CD14-positive monocyte (primary cell): ENCODE measurements around the gene FCN3. TPM values are rescaled to one million over a fixed set of nuclear protein-coding genes. Genes with fewer than 3 reads are reported as not detected.

Source experiments
- DNase-seq, 3 donors: peaks; one replicate each; pipeline ENCODE4 v3.0.0-alpha.2; 2011 to 2022
- H2AFZ ChIP-seq: 2 replicates; pipeline ENCODE4 v1.6.0; 2012; ENCODE audit warnings: mild to moderate bottlenecking, low read depth, low read length, inconsistent platforms; ENCODE audit not compliant: insufficient read depth, poor library complexity, severe bottlenecking
- H3K27ac ChIP-seq, 2 donors: 1 replicate in 1 of 2; 2 replicates in 1 of 2; pipeline ENCODE4 v1.5.1; 2012 to 2013; ENCODE audit warnings: low read length in 2 of 2, control low read depth in 1 of 2, inconsistent platforms in 1 of 2, low read depth in 1 of 2, mild to moderate bottlenecking in 1 of 2
- H3K27me3 ChIP-seq, 2 donors: one replicate each; pipeline versions ENCODE4 v1.6.0 to v1.6.1; 2011 to 2013; ENCODE audit warnings: low read length in 2 of 2; ENCODE audit not compliant: control insufficient read depth in 2 of 2, insufficient read depth in 2 of 2
- H3K36me3 ChIP-seq, 2 donors: replicated peaks in 1 of 2; 1 replicate in 1 of 2; 2 replicates in 1 of 2; pipeline versions ENCODE4 v1.5.1 to v1.6.1; 2012 to 2013; ENCODE audit warnings: low read length in 2 of 2, control low read depth in 1 of 2, inconsistent platforms in 1 of 2, mild to moderate bottlenecking in 1 of 2; ENCODE audit not compliant: insufficient read depth in 2 of 2, control insufficient read depth in 1 of 2
- H3K4me1 ChIP-seq, 2 donors: 1 replicate in 1 of 2; 2 replicates in 1 of 2; pipeline versions ENCODE4 v1.5.1 to v1.6.1; 2012 to 2013; ENCODE audit warnings: low read length in 2 of 2, control low read depth in 1 of 2, inconsistent platforms in 1 of 2, mild to moderate bottlenecking in 1 of 2, moderate library complexity in 1 of 2; ENCODE audit not compliant: insufficient read depth in 2 of 2, control insufficient read depth in 1 of 2
- H3K4me2 ChIP-seq: replicated peaks from 2 replicates; pipeline ENCODE3; 2012; ENCODE audit warnings: low read length, moderate library complexity, mild to moderate bottlenecking; ENCODE audit not compliant: poor library complexity, severe bottlenecking; ENCODE audit errors: extremely low read depth
- H3K4me3 ChIP-seq, 3 experiments: fragments of 200-600 bp in 1 of 3; sonication (generic) in 1 of 3; replicated peaks in 1 of 3; 1 replicate in 2 of 3; 2 replicates in 1 of 3; pipeline ENCODE4 v1.5.1; 2011 to 2013; ENCODE audit warnings: low read length in 3 of 3, mild to moderate bottlenecking in 3 of 3, control low read depth in 2 of 3, low read depth in 2 of 3, inconsistent platforms in 1 of 3, moderate library complexity in 1 of 3
- H3K79me2 ChIP-seq: 2 replicates; pipeline ENCODE4 v1.6.0; 2012; ENCODE audit warnings: mild to moderate bottlenecking, control low read depth, inconsistent platforms, low read length, moderate library complexity; ENCODE audit not compliant: insufficient read depth
- H3K9ac ChIP-seq: 2 replicates; pipeline ENCODE4 v1.6.0; 2017; ENCODE audit warnings: low read length, mild to moderate bottlenecking; ENCODE audit not compliant: insufficient read depth, poor library complexity, severe bottlenecking
- H3K9me3 ChIP-seq, 2 donors: replicated peaks in 1 of 2; 1 replicate in 1 of 2; 2 replicates in 1 of 2; pipeline versions ENCODE4 v1.5.1 to v1.6.1; 2012 to 2013; ENCODE audit warnings: low read length in 2 of 2, control low read depth in 1 of 2; ENCODE audit not compliant: control insufficient read depth in 1 of 2, insufficient read depth in 1 of 2
- H4K20me1 ChIP-seq: 2 replicates; pipeline ENCODE4 v1.6.0; 2012; ENCODE audit warnings: mild to moderate bottlenecking, low read length, control low read depth, moderate library complexity; ENCODE audit not compliant: insufficient read depth
- H3K27ac Mint-ChIP-seq, 7 donors: one replicate each; pipeline ENCODE4 v1.8.0; 2020; ENCODE audit warnings: mild to moderate bottlenecking in 7 of 7, mixed read lengths in 7 of 7, moderate library complexity in 6 of 7, inconsistent platforms in 2 of 7
- H3K27me3 Mint-ChIP-seq, 3 donors: one replicate each; pipeline ENCODE4 v1.8.0; 2021 to 2022; ENCODE audit warnings: low read depth in 3 of 3, mild to moderate bottlenecking in 3 of 3, mixed read lengths in 3 of 3, moderate library complexity in 3 of 3, inconsistent platforms in 1 of 3
- H3K36me3 Mint-ChIP-seq, 2 donors: one replicate each; pipeline ENCODE4 v1.8.0; 2020; ENCODE audit warnings: mixed read lengths in 2 of 2, inconsistent platforms in 1 of 2, mild to moderate bottlenecking in 1 of 2
- H3K4me1 Mint-ChIP-seq: one replicate; pipeline ENCODE4 v1.8.0; 2020; ENCODE audit warnings: mild to moderate bottlenecking, mixed read lengths
- H3K4me3 Mint-ChIP-seq, 2 donors: one replicate each; pipeline ENCODE4 v1.8.0; 2020; ENCODE audit warnings: mild to moderate bottlenecking in 2 of 2, mixed read lengths in 2 of 2, moderate library complexity in 1 of 2
- H3K9me3 Mint-ChIP-seq, 7 donors: one replicate each; pipeline ENCODE4 v1.8.0; 2020 to 2022; ENCODE audit warnings: mixed read lengths in 7 of 7, mild to moderate bottlenecking in 6 of 7, moderate library complexity in 6 of 7, inconsistent platforms in 2 of 7
- WGBS: methylation state at CpG from one replicate; pipeline ENCODE4 v1.1.5; 2013; ENCODE audit warnings: missing lambda C conversion rate; ENCODE audit not compliant: insufficient coverage; 5-methylcytosine and 5-hydroxymethylcytosine counted together
- intact Hi-C, 2 donors: fragments of 100-400 bp; cut with micrococcal nuclease; formaldehyde crosslinking; loops; one replicate each; pipeline versions ENCODE4 v1.15.0 to v1.15.1; 2023
- polyA plus RNA-seq, 3 donors: library from polyadenylated mRNA; depleted of rRNA in 1 of 3; unstranded in 2 of 3; stranded (reverse) in 1 of 3; fragments of 300-500 nt in 2 of 3; fragments of >200 nt in 1 of 3; fragmentation: Illumina TruSeq in 2 of 3; gene quantifications; 1 replicate in 2 of 3; 2 replicates in 1 of 3; pipeline ENCODE4 v1.2.3, GENCODE V29; 2012 to 2021
- TF ChIP-seq, protein P1 (sequence below): fragments of 200-600 bp; IDR thresholded peaks from one replicate; pipeline ENCODE4 v1.8.0; 2022; ENCODE audit warnings: antibody characterized with exemption, mild to moderate bottlenecking

Gene FCN3
- polyA plus RNA-seq, 3 donors, result not detected

DNA sequence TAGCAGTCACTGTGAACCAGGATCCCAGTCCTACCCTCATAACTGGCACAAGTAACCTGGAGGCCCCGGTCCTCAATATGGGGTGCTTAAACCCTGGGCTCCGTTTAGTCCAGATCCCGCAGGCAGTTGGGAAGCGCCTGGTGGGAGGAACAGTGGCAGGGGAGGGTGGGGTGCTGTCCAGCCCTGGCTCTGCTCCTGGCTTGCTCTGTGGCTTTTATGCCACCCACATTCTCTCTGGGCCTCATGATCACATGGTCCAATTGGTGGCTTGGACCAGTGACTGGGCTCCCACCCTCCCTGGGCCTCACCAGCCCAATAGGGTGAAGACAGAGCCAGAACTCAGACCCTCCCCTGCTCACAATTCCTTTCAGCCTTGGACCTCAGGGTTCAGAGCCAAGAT is 5.6 kb upstream of the FCN3 start:
- Histone ChIP-seq H3K4me1 (peaks cover 0 to 6% of the 10 kb centered on the region in 2 donors), H3K4me3 (no peak overlapping the region), H3K27ac (no peak overlapping the region), H3K4me2 (no peak overlapping the region), H3K27me3 (peaks cover 0 to 5% of the 10 kb centered on the region in 2 donors), H3K9ac (no peak overlapping the region), H2AFZ (no peak overlapping the region), H3K9me3 (no peaks in the 10 kb centered on the region), H3K36me3 (no peaks in the 10 kb centered on the region), H4K20me1 (no peaks in the 10 kb centered on the region), H3K79me2 (no peaks in the 10 kb centered on the region)
- TF ChIP-seq, protein P1, sequence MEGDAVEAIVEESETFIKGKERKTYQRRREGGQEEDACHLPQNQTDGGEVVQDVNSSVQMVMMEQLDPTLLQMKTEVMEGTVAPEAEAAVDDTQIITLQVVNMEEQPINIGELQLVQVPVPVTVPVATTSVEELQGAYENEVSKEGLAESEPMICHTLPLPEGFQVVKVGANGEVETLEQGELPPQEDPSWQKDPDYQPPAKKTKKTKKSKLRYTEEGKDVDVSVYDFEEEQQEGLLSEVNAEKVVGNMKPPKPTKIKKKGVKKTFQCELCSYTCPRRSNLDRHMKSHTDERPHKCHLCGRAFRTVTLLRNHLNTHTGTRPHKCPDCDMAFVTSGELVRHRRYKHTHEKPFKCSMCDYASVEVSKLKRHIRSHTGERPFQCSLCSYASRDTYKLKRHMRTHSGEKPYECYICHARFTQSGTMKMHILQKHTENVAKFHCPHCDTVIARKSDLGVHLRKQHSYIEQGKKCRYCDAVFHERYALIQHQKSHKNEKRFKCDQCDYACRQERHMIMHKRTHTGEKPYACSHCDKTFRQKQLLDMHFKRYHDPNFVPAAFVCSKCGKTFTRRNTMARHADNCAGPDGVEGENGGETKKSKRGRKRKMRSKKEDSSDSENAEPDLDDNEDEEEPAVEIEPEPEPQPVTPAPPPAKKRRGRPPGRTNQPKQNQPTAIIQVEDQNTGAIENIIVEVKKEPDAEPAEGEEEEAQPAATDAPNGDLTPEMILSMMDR, result no peak
- H3K27me3 Mint-ChIP-seq, result peaks cover 9 to 15% (median 12%) of the 10 kb centered on the region in 3 donors
- H3K9me3 Mint-ChIP-seq, result no peaks in the 10 kb centered on the region
- no peak for DNase-seq
- no peak overlapping the region for H3K27ac Mint-ChIP-seq
- intact Hi-C loops, result no loop called here
- H3K4me3 Mint-ChIP-seq, result no peak overlapping the region
- 100% methylated on average over 2 of the region's 4 CpGs for WGBS
- H3K4me1 Mint-ChIP-seq, result peaks cover 9% of the 10 kb centered on the region
- no peaks in the 10 kb centered on the region for H3K36me3 Mint-ChIP-seq

DNA sequence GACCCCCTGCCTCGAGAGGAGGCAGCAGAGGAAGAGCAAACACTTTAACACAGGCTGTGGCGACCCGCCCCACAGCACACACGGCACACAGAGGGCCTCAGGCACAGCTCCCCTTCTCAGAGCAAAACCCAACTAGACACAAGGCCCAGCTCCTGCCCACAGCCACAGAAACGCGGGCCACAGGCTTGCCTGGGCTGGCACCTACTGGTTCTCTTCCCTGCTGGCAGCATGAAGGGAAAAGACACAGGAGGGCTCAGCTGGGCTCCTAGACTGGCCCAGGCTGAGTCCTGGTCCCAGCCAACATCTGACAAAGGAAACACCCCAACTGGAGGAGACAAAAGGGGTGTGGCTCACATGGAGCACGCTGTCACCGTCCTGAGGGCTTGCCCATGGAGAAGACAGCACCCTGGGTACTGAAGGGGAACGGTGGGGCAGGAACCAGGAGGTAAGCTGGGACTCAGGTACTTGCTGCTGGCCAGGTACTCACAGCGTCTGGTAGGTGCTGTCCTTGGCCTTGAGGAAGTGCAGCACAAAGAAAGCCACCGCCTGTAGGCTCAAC is 5.0 kb upstream of the FCN3 start:
- intact Hi-C loops, result no loop called here
- Histone ChIP-seq H3K27me3 (peaks cover 0 to 5% of the 10 kb centered on the region in 2 donors), H3K9ac (no peak overlapping the region), H3K9me3 (no peaks in the 10 kb centered on the region), H3K4me3 (no peak overlapping the region), H3K4me2 (no peak overlapping the region), H3K27ac (no peak overlapping the region), H4K20me1 (no peaks in the 10 kb centered on the region), H3K36me3 (no peaks in the 10 kb centered on the region), H2AFZ (no peak overlapping the region), H3K4me1 (peaks cover 0 to 6% of the 10 kb centered on the region in 2 donors), H3K79me2 (no peaks in the 10 kb centered on the region)
- 90% methylated on average over 11 of the region's 11 CpGs for WGBS
- TF ChIP-seq, protein P1, result no peak
- Mint-ChIP-seq H3K4me1 (peaks cover 9% of the 10 kb centered on the region), H3K36me3 (no peaks in the 10 kb centered on the region), H3K27ac (peak overlapping the region in 1 of 7 donors; percentile 68), H3K27me3 (peaks cover 9 to 15% (median 12%) of the 10 kb centered on the region in 3 donors), H3K9me3 (no peaks in the 10 kb centered on the region), H3K4me3 (no peak overlapping the region)
- DNase-seq, result no peak
